ENCODE measurements around the gene UBALD2. TPM values are rescaled to one million over a fixed set of nuclear protein-coding genes. Genes with fewer than 3 reads are reported as not detected.

Gene UBALD2
- total RNA-seq, 1 donor from 2014 or later, result 287 TPM

GRCh38 chr17:76307299-76307965 lies 42.3 kb downstream of the UBALD2 start:
- intact Hi-C loops (cut with micrococcal nuclease), result no loop called here

DNA sequence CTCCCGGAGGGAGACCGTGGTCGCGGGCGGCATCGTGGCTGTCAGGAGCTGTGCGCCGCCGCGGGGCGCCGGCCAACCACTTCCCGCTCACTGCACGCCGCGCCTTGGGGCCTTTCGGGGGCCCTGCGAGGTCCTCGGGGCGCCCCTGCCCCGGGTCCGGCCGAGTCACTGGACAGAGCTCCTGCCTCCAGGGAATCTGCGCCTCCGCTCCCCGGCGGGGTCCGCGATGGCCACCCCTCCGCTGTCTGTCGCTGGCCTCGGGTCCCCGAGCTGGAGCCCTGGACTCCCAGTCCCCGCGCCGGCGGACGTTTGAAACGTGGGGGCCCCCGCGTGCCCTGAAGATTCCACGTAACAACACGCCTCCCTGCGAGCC lies 42.8 kb downstream of the UBALD2 start, which contains the start of gene QRICH2:
Gene QRICH2, minus strand, starts transcription at position 311 of the 373 bp plus-strand sequence. Its CDS starts 278 bp downstream, at position 33.
- intact Hi-C loops (cut with micrococcal nuclease), result no loop called here

- intact Hi-C loops (cut with micrococcal nuclease), result no loop called here
Observed at GRCh38 chr17:76309461-76309860, 44.3 kb downstream of the UBALD2 start.

- intact Hi-C loops (cut with micrococcal nuclease), result no loop called here
Observed at GRCh38 chr17:76312735-76313134, 47.6 kb downstream of the UBALD2 start.

- intact Hi-C loops (cut with micrococcal nuclease), result no loop called here
Observed at GRCh38 chr17:76314392-76315227, 49.5 kb downstream of the UBALD2 start.

- intact Hi-C loops (cut with micrococcal nuclease), result no loop called here
Observed at GRCh38 chr17:76317535-76317934, 52.4 kb downstream of the UBALD2 start.

- intact Hi-C loops (cut with micrococcal nuclease), result no loop called here
Observed at GRCh38 chr17:76318586-76318985, 53.4 kb downstream of the UBALD2 start.

Other genes with a start within 250 kb of the UBALD2 start
- gene EVPL, start 238.0 kb upstream of the UBALD2 start, total RNA-seq, result 0.02 and 0.07 TPM in 2 replicates
- gene SRP68, start 192.8 kb upstream of the UBALD2 start, total RNA-seq, result 110 and 111 TPM in 2 replicates
- 0.78 and 0.86 TPM in 2 replicates for gene GALR2, start 190.6 kb upstream of the UBALD2 start, total RNA-seq
- 1.0 TPM in 1 of 2 replicates, not detected in the other for gene ZACN, start 186.2 kb upstream of the UBALD2 start, total RNA-seq
- 153 TPM in 2 replicates for gene EXOC7, start 161.6 kb upstream of the UBALD2 start, total RNA-seq
- gene FOXJ1, start 124.1 kb upstream of the UBALD2 start, total RNA-seq, result 0.22 and 0.32 TPM in 2 replicates
- gene RNF157, start 24.9 kb upstream of the UBALD2 start, total RNA-seq, result 104 and 107 TPM in 2 replicates
- gene QRICH2, start 42.9 kb downstream of the UBALD2 start, total RNA-seq, result 4.2 and 5.1 TPM in 2 replicates
- 48.0 and 48.8 TPM in 2 replicates for gene PRPSAP1, start 88.6 kb downstream of the UBALD2 start, total RNA-seq
- gene SPHK1, start 119.3 kb downstream of the UBALD2 start, total RNA-seq, result 2.3 and 2.5 TPM in 2 replicates
- gene UBE2O, start 187.8 kb downstream of the UBALD2 start, total RNA-seq, result 41.2 and 41.9 TPM in 2 replicates
- not detected in 2 replicates for gene AANAT, start 202.3 kb downstream of the UBALD2 start, total RNA-seq
- 94.0 and 97.1 TPM in 2 replicates for gene RHBDF2, start 236.1 kb downstream of the UBALD2 start, total RNA-seq

Data from T-helper 1 cell treated with Interleukin-12 subunit alpha and Interleukin-12 subunit beta and Interleukin-4 antibody, amounts not matched to agents 30 ng/mL and 1 ng/mL, for 36 hours (primary cell).